C4-2B (cell line): ENCODE measurements around the gene OR2AK2.

Experiments used
- ZFX ChIP-seq: fragments of 450-650 bp; IDR thresholded peaks from 2 replicates; pipeline ENCODE4 v1.6.1; 2017
- TF ChIP-seq, protein P1 (sequence below): fragments of 450-650 bp; conservative IDR thresholded peaks from 2 replicates; pipeline ENCODE4 v1.5.1; 2017; ENCODE audit warnings: mild to moderate bottlenecking

DNA sequence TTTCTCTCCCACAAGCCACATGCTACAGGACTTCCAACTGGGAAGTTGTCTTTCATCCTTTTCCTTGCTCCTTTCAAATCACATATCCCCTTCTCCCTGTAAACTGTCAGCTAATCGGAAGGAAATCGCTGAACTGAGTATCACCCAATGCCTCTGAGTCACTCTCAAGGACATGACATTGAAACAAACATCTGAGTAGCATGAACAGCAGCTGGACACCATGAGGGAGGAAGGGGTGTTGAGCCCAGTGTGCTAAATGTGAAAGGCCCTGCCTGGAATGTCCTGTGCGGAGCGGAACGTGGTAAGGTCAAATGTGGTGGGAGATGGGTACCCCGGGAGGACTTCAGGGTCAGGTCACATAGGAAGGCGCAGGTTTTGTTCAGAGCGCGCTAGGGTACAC, 40.2 kb upstream of the OR2AK2 start, which contains the start of gene OR2AJ1:
- TF ChIP-seq, protein P1, sequence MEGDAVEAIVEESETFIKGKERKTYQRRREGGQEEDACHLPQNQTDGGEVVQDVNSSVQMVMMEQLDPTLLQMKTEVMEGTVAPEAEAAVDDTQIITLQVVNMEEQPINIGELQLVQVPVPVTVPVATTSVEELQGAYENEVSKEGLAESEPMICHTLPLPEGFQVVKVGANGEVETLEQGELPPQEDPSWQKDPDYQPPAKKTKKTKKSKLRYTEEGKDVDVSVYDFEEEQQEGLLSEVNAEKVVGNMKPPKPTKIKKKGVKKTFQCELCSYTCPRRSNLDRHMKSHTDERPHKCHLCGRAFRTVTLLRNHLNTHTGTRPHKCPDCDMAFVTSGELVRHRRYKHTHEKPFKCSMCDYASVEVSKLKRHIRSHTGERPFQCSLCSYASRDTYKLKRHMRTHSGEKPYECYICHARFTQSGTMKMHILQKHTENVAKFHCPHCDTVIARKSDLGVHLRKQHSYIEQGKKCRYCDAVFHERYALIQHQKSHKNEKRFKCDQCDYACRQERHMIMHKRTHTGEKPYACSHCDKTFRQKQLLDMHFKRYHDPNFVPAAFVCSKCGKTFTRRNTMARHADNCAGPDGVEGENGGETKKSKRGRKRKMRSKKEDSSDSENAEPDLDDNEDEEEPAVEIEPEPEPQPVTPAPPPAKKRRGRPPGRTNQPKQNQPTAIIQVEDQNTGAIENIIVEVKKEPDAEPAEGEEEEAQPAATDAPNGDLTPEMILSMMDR, result no peak
- TF ChIP-seq ZFX, result no peak
